Measurements from ENCODE around the gene NUP85. TPM values are rescaled to one million over a fixed set of nuclear protein-coding genes. Genes with fewer than 3 reads are reported as not detected.
A peak's percentile ranks its signal among the peaks of the same experiment; 100 is the strongest.

NUP85 gene
- total RNA-seq, 1 donor from 2014 or later: 44.3 TPM

GRCh38 chr17:75240394-75241142 is 35.1 kb downstream of the NUP85 start:
- H3K9me3 ChIP-seq (ENCODE audit: insufficient read depth, low read depth, low read length): no peaks in the 10 kb centered on the region
- H3K4me1 ChIP-seq (ENCODE audit: insufficient read depth, low read length): no peaks in the 10 kb centered on the region
- Mint-ChIP-seq H3K4me1 (ENCODE audit: low read depth, unreplicated experiment) (peaks cover 4% of the 10 kb centered on the region), H3K27me3 (ENCODE audit: low read depth, unreplicated experiment) (no peaks in the 10 kb centered on the region), H3K36me3 (ENCODE audit: low read depth, unreplicated experiment) (peaks cover 25% of the 10 kb centered on the region), H3K4me3 (ENCODE audit: unreplicated experiment) (no peak overlapping the region), H3K27ac (ENCODE audit: unreplicated experiment) (no peak overlapping the region), H3K9me3 (ENCODE audit: unreplicated experiment) (no peaks in the 10 kb centered on the region)
- no peak overlapping the region for H3K27ac ChIP-seq (ENCODE audit: low read depth, low read length)
- TF ChIP-seq EZH2 (IDR thresholded peaks at IDR 0.05; ENCODE audit: insufficient read depth, low read length): no peak
- TF ChIP-seq CTCF (IDR thresholded peaks at IDR 0.05; ENCODE audit: insufficient read depth, low read depth, low read length): peak; percentile 49
- no peaks in the 10 kb centered on the region for H3K27me3 ChIP-seq (ENCODE audit: insufficient read depth, low read length)
- no peak overlapping the region for H3K9ac ChIP-seq (ENCODE audit: low read length)
- H3K4me3 ChIP-seq (ENCODE audit: insufficient read depth, low read depth, low read length): no peak overlapping the region
- peaks cover 40% of the 10 kb centered on the region for H3K36me3 ChIP-seq (ENCODE audit: insufficient read depth, low read length)
- FAIRE-seq (no peak), DNase-seq (ENCODE audit: low read depth) (no peak)
- H4K20me1 ChIP-seq (ENCODE audit: insufficient read depth, low read length): peaks cover 42% of the 10 kb centered on the region
- H3K79me2 ChIP-seq (ENCODE audit: insufficient read depth, low read length): no peaks in the 10 kb centered on the region
- H2AFZ ChIP-seq (ENCODE audit: low read depth, low read length): no peak overlapping the region
- no peak overlapping the region for H3K4me2 ChIP-seq (ENCODE audit: low read length)

- H3K79me2 ChIP-seq (ENCODE audit: insufficient read depth, low read length): no peaks in the 10 kb centered on the region
- H3K9me3 ChIP-seq (ENCODE audit: insufficient read depth, low read depth, low read length): no peaks in the 10 kb centered on the region
- FAIRE-seq: no peak
- H3K36me3 ChIP-seq (ENCODE audit: insufficient read depth, low read length): peaks cover 45% of the 10 kb centered on the region
- H3K4me1 Mint-ChIP-seq (ENCODE audit: low read depth, unreplicated experiment): peaks cover 4% of the 10 kb centered on the region
- no peak overlapping the region for H3K4me2 ChIP-seq (ENCODE audit: low read length)
- no peak overlapping the region for H3K4me3 ChIP-seq (ENCODE audit: insufficient read depth, low read depth, low read length)
- H3K27me3 Mint-ChIP-seq (ENCODE audit: low read depth, unreplicated experiment): no peaks in the 10 kb centered on the region
- no peak overlapping the region for H3K9ac ChIP-seq (ENCODE audit: low read length)
- no peak for DNase-seq (ENCODE audit: low read depth)
- H3K27ac ChIP-seq (ENCODE audit: low read depth, low read length): no peak overlapping the region
- H3K36me3 Mint-ChIP-seq (ENCODE audit: low read depth, unreplicated experiment): peaks cover 27% of the 10 kb centered on the region
- no peaks in the 10 kb centered on the region for H3K27me3 ChIP-seq (ENCODE audit: insufficient read depth, low read length)
- no peaks in the 10 kb centered on the region for H3K4me1 ChIP-seq (ENCODE audit: insufficient read depth, low read length)
- TF ChIP-seq EZH2 (IDR thresholded peaks at IDR 0.05; ENCODE audit: insufficient read depth, low read length): no peak
- TF ChIP-seq CTCF (IDR thresholded peaks at IDR 0.05; ENCODE audit: insufficient read depth, low read depth, low read length): no peak
- no peak overlapping the region for H3K27ac Mint-ChIP-seq (ENCODE audit: unreplicated experiment)
- H3K4me3 Mint-ChIP-seq (ENCODE audit: unreplicated experiment): no peak overlapping the region
- H3K9me3 Mint-ChIP-seq (ENCODE audit: unreplicated experiment): no peaks in the 10 kb centered on the region
- no peak overlapping the region for H2AFZ ChIP-seq (ENCODE audit: low read depth, low read length)
- H4K20me1 ChIP-seq (ENCODE audit: insufficient read depth, low read length): peaks cover 48% of the 10 kb centered on the region
Measured at GRCh38 chr17:75241143-75241430, 35.6 kb downstream of the NUP85 start.

GRCh38 chr17:75241502-75241901 is 36.0 kb downstream of the NUP85 start:
- Histone ChIP-seq H2AFZ (ENCODE audit: low read depth, low read length) (no peak overlapping the region), H4K20me1 (ENCODE audit: insufficient read depth, low read length) (peaks cover 52% of the 10 kb centered on the region), H3K36me3 (ENCODE audit: insufficient read depth, low read length) (peaks cover 43% of the 10 kb centered on the region), H3K9me3 (ENCODE audit: insufficient read depth, low read depth, low read length) (no peaks in the 10 kb centered on the region), H3K27ac (ENCODE audit: low read depth, low read length) (no peak overlapping the region), H3K4me2 (ENCODE audit: low read length) (no peak overlapping the region), H3K4me1 (ENCODE audit: insufficient read depth, low read length) (no peaks in the 10 kb centered on the region), H3K27me3 (ENCODE audit: insufficient read depth, low read length) (no peaks in the 10 kb centered on the region), H3K4me3 (ENCODE audit: insufficient read depth, low read depth, low read length) (no peak overlapping the region), H3K9ac (ENCODE audit: low read length) (no peak overlapping the region), H3K79me2 (ENCODE audit: insufficient read depth, low read length) (no peaks in the 10 kb centered on the region)
- Mint-ChIP-seq H3K36me3 (ENCODE audit: low read depth, unreplicated experiment) (peaks cover 27% of the 10 kb centered on the region), H3K27ac (ENCODE audit: unreplicated experiment) (no peak overlapping the region), H3K27me3 (ENCODE audit: low read depth, unreplicated experiment) (no peaks in the 10 kb centered on the region), H3K4me1 (ENCODE audit: low read depth, unreplicated experiment) (peaks cover 4% of the 10 kb centered on the region), H3K9me3 (ENCODE audit: unreplicated experiment) (no peaks in the 10 kb centered on the region), H3K4me3 (ENCODE audit: unreplicated experiment) (no peak overlapping the region)
- no peak for FAIRE-seq
- TF ChIP-seq CTCF (IDR thresholded peaks at IDR 0.05; ENCODE audit: insufficient read depth, low read depth, low read length): no peak
- no peak for DNase-seq (ENCODE audit: low read depth)
